HepG2 (cell line): Measurements from ENCODE around the gene SV2B. TPM values are rescaled to one million over a fixed set of nuclear protein-coding genes. Genes with fewer than 3 reads are reported as not detected.
A peak's percentile ranks its signal among the peaks of the same experiment; 100 is the strongest.

Source experiments
- ATAC-seq: fragments of 200-7000 bp; cut with Tn5 transposase; 3 replicates; pipeline ENCODE4 v1.9.1; 2020; ENCODE audit warnings: mild to moderate bottlenecking, moderate library complexity
- BruUV-seq: library from RNA; stranded (reverse); fragments of 400-500 nt; replicated peaks from 2 replicates; lab custom pipeline; 2021; lab: Mats Ljungman, UMichigan
- CTCF ChIA-PET: fragments of 300-600 bp; formaldehyde crosslinking; extraction: SDS; loops from one replicate; lab custom pipeline; 2021; ENCODE audit warnings: low total read pairs, inconsistent platforms, low intra/inter-chr PET ratio; lab: Yijun Ruan, JAX
- POLR2A ChIA-PET: fragments of 350-600 bp; sonication (Branson Sonifier 250); formaldehyde crosslinking; loops from one replicate; lab custom pipeline; 2020; ENCODE audit warnings: antibody characterized with exemption, inconsistent platforms; lab: Yijun Ruan, JAX
- DNase-seq: peaks from one replicate; pipeline ENCODE4 v3.0.0-alpha.2; 2015; ENCODE audit warnings: low spot score
- FAIRE-seq: peaks from 3 replicates; lab custom pipeline; 2011; peaks lifted over from hg19 to GRCh38; lab: Jason Lieb, UNC
- H2AFZ ChIP-seq: one replicate; pipeline ENCODE4 v1.6.1; 2011; ENCODE audit warnings: low read length, inconsistent platforms
- H3K27ac ChIP-seq: fragments of 300-600 bp; 3 replicates; pipeline ENCODE4 v1.8.0; 2011; ENCODE audit warnings: mixed run types, mild to moderate bottlenecking, mixed read lengths, low read length, inconsistent platforms; ENCODE audit not compliant: insufficient read depth; ENCODE audit errors: extremely low read length
- H3K27me3 ChIP-seq, 2 experiments: fragments of 200-600 bp in 1 of 2; 2 replicates in 1 of 2; 3 replicates in 1 of 2; pipeline versions ENCODE4 v1.6.0 to v1.8.0; 2011; ENCODE audit warnings: low read length in 2 of 2, mild to moderate bottlenecking in 2 of 2, moderate library complexity in 2 of 2, inconsistent platforms in 1 of 2; ENCODE audit not compliant: insufficient read depth in 2 of 2, control insufficient read depth in 1 of 2
- H3K36me3 ChIP-seq, 2 experiments: fragments of 200-600 bp in 1 of 2; replicated peaks in 1 of 2; 2 replicates in 1 of 2; 3 replicates in 1 of 2; pipeline versions ENCODE4 v1.5.1 to v1.8.0; 2011; ENCODE audit warnings: low read length in 2 of 2, inconsistent platforms in 1 of 2; ENCODE audit not compliant: insufficient read depth in 2 of 2, control insufficient read depth in 1 of 2
- H3K4me1 ChIP-seq: 2 replicates; pipeline ENCODE4 v1.5.1; 2012; ENCODE audit warnings: low read length, inconsistent platforms; ENCODE audit not compliant: insufficient read depth
- H3K4me2 ChIP-seq: 2 replicates; pipeline ENCODE4 v1.6.0; 2011; ENCODE audit warnings: low read depth, low read length, inconsistent platforms
- H3K4me3 ChIP-seq, 3 experiments: fragments of 200-600 bp in 1 of 3; sonication (generic), shearing (Covaris generic) in 1 of 3; replicated peaks in 1 of 3; 2 replicates each; pipeline ENCODE4 v1.5.1; 2011 to 2016; ENCODE audit warnings: low read length in 3 of 3, inconsistent platforms in 2 of 3, low read depth in 2 of 3, mild to moderate bottlenecking in 2 of 3, control low read depth in 1 of 3, mixed read lengths in 1 of 3; ENCODE audit not compliant: insufficient read depth in 1 of 3
- H3K79me2 ChIP-seq: one replicate; pipeline ENCODE4 v1.6.1; 2011; ENCODE audit warnings: low read length, inconsistent platforms; ENCODE audit not compliant: insufficient read depth
- H3K9ac ChIP-seq: 2 replicates; pipeline ENCODE4 v1.6.0; 2011; ENCODE audit warnings: mild to moderate bottlenecking, low read depth, low read length, inconsistent platforms; ENCODE audit not compliant: insufficient read depth
- H3K9me3 ChIP-seq: 2 replicates; pipeline ENCODE4 v1.5.1; 2012; ENCODE audit warnings: mild to moderate bottlenecking, low read length
- H4K20me1 ChIP-seq: 2 replicates; pipeline ENCODE4 v1.6.0; 2011; ENCODE audit warnings: inconsistent platforms, mild to moderate bottlenecking, low read length, moderate library complexity; ENCODE audit not compliant: insufficient read depth
- PRDM15 ChIP-seq: sonication (generic); formaldehyde crosslinking; IDR thresholded peaks from 2 replicates; pipeline ENCODE4 v1.4.0; 2020; ENCODE audit warnings: missing genetic modification reagents
- ZBTB38 ChIP-seq: sonication (generic); formaldehyde crosslinking; IDR thresholded peaks from 2 replicates; pipeline ENCODE4 v1.5.1; 2020; ENCODE audit warnings: mild to moderate bottlenecking, missing genetic modification reagents
- ZKSCAN1 ChIP-seq: fragments of 150-350 bp; IDR thresholded peaks from 2 replicates; pipeline ENCODE4 v1.6.1; 2014; ENCODE audit warnings: low read length
- ZNF296 ChIP-seq: sonication (generic); formaldehyde crosslinking; conservative IDR thresholded peaks from 2 replicates; pipeline ENCODE4 v1.5.0; 2020; ENCODE audit warnings: mild to moderate bottlenecking, missing genetic modification reagents
- ZNF407 ChIP-seq: sonication (generic); formaldehyde crosslinking; IDR thresholded peaks from one replicate; pipeline ENCODE4 v1.5.1; 2020; ENCODE audit warnings: mild to moderate bottlenecking, missing genetic modification reagents; ENCODE audit errors: not compliant biosample characterization
- ZNF790 ChIP-seq: sonication (generic); formaldehyde crosslinking; IDR thresholded peaks from 2 replicates; pipeline ENCODE4 v1.8.0; 2022; ENCODE audit warnings: missing genetic modification reagents, mild to moderate bottlenecking, borderline replicate concordance
- ZNF891 ChIP-seq: sonication (generic); formaldehyde crosslinking; IDR thresholded peaks from 2 replicates; pipeline ENCODE4 v1.5.0; 2020; ENCODE audit warnings: mild to moderate bottlenecking, missing genetic modification reagents
- WGBS: methylation state at CpG from one replicate; pipeline ENCODE4 v1.1.6; 2017; ENCODE audit warnings: low lambda C conversion rate; 5-methylcytosine and 5-hydroxymethylcytosine counted together
- in situ Hi-C: cut with HindIII; loops from 2 replicates; pipeline ENCODE4 v1.10.0; 2017; ENCODE audit warnings: low pct_unique_long_range_greater_than_20kb; ENCODE audit not compliant: extremely low pct_ligation_motif_present
- intact Hi-C: fragments of 100-400 bp; cut with micrococcal nuclease; formaldehyde crosslinking; loops from one replicate; pipeline ENCODE4 v1.10.0; 2022; ENCODE audit not compliant: unreplicated experiment
- polyA plus RNA-seq, 8 experiments: library from polyadenylated mRNA; depleted of rRNA in 3 of 8; stranded (reverse) in 7 of 8; unstranded in 1 of 8; fragments of >200 nt; fragmentation: Illumina TruSeq in 4 of 8; extraction: Trizol in 4 of 8; gene quantifications; 2 replicates each; pipeline versions ENCODE4 v1.2.1 to v1.2.3, GENCODE V29; 2011 to 2016; ENCODE audit warnings: low read depth in 4 of 8, missing spikeins in 1 of 8, mixed read lengths in 1 of 8; ENCODE audit not compliant: insufficient read depth in 1 of 8
- total RNA-seq, 5 experiments: library from RNA; depleted of rRNA; stranded (reverse); fragments of >200 nt; fragmentation: Illumina TruSeq; extraction: Trizol; gene quantifications; 2 replicates each; pipeline ENCODE4 v1.2.3, GENCODE V29; 2016; ENCODE audit warnings: low read depth in 1 of 5

SV2B gene
- total and polyA plus RNA-seq, 2 of the 13 experiments (the other 11 are each of a cell fraction or from before 2014, with no cell fraction given) = not detected

- CTCF ChIA-PET = no interaction called here
- DNase-seq (no peak), ATAC-seq (no peak), FAIRE-seq (no peak)
- no peak for TF ChIP-seq ZBTB38 (CRISPR knock-in tag)
- no peak for TF ChIP-seq PRDM15 (CRISPR knock-in tag)
- TF ChIP-seq ZNF407 (CRISPR knock-in tag) = no peak
- no peak for TF ChIP-seq ZNF891
- TF ChIP-seq ZNF296 (CRISPR knock-in tag) = no peak
- TF ChIP-seq ZNF790 (CRISPR knock-in tag) = no peak
- peak; percentile 45; the same call in 1 of the 2 replicates for TF ChIP-seq ZKSCAN1
- POLR2A ChIA-PET = no interaction called here
- no peaks in the 10 kb centered on the region for H3K4me1 ChIP-seq
- no peaks in the 10 kb centered on the region for H3K9me3 ChIP-seq
- H3K79me2 ChIP-seq = no peaks in the 10 kb centered on the region
- 0% methylated on average over 1 of the region's 1 CpG for WGBS
- no peak overlapping the region for H3K9ac ChIP-seq
- in situ Hi-C loops = no loop called here
- BruUV-seq = no TSS peak
- no peaks in the 10 kb centered on the region for H3K36me3 ChIP-seq
- H2AFZ ChIP-seq = no peak overlapping the region
- H3K4me3 ChIP-seq = no peak overlapping the region
- intact Hi-C loops = no loop called here
- H3K4me2 ChIP-seq = no peak overlapping the region
- no peak overlapping the region for H3K27ac ChIP-seq
- H4K20me1 ChIP-seq = no peaks in the 10 kb centered on the region
- no peaks in the 10 kb centered on the region for H3K27me3 ChIP-seq
These were observed 53.9 kb downstream of the SV2B start for GRCh38 chr15:91153954-91154353.
